SK-N-SH (cell line): ENCODE measurements around the gene ZNF511.

Experiments
- GABPA ChIP-seq: IDR thresholded peaks from 2 replicates; pipeline ENCODE4 v1.4.0; 2012; ENCODE audit warnings: low read depth, mild to moderate bottlenecking
- SIN3A ChIP-seq: IDR thresholded peaks from 2 replicates; pipeline ENCODE4 v1.6.1; 2012; ENCODE audit warnings: low read depth, mild to moderate bottlenecking, low read length, moderate library complexity, borderline replicate concordance
- TF ChIP-seq, protein P1 (sequence below): fragments of 200-600 bp; sonication (generic); IDR thresholded peaks from 2 replicates; pipeline ENCODE4 v1.6.1; 2017; ENCODE audit warnings: antibody characterized with exemption, mild to moderate bottlenecking, moderate library complexity

DNA sequence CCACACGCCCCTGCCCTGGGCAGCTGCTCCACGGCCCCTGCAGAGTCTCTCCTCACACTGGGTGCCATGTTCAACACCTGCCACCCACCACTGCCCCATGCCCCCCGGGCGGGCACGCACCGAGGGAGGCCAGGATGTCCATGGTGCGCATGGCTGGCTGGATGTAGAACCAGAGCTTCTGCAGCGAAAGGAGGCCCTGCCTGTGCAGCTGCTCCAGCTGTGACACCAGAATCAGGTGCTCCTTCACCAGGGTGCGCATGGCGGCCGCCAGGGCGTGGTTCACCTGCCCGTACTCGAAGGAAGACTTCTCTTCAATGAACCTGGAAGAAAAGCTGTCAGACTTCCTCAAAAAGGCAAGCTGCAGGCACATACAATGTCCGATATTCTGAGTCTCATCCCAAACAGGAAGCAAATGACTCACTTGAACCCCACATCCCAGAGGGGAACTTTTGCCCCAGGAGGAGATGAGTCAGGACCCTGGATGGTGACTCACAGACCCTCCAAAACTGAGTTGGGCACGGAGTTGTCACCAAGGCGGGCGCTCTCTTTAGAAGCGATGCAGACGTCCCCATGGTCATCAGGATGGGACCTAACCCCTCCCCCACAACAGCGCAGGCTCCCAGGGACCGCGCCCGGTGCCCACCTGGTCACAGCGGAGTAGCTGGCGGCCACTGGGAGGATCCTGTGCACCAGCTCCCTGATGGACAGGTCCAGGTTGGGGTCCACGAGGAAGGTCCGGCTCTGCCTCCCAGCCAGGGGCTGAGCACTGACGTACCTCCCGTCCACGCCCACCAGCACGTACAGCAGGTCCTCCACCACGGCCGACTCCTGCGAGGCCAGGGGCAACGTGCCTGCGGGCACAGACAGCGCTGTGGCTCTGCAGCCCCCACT is 15.6 kb upstream of the ZNF511 start:
- TF ChIP-seq GABPA (no peak), SIN3A (no peak)
- TF ChIP-seq, protein P1, sequence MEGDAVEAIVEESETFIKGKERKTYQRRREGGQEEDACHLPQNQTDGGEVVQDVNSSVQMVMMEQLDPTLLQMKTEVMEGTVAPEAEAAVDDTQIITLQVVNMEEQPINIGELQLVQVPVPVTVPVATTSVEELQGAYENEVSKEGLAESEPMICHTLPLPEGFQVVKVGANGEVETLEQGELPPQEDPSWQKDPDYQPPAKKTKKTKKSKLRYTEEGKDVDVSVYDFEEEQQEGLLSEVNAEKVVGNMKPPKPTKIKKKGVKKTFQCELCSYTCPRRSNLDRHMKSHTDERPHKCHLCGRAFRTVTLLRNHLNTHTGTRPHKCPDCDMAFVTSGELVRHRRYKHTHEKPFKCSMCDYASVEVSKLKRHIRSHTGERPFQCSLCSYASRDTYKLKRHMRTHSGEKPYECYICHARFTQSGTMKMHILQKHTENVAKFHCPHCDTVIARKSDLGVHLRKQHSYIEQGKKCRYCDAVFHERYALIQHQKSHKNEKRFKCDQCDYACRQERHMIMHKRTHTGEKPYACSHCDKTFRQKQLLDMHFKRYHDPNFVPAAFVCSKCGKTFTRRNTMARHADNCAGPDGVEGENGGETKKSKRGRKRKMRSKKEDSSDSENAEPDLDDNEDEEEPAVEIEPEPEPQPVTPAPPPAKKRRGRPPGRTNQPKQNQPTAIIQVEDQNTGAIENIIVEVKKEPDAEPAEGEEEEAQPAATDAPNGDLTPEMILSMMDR = no peak
